Sigmoid colon (tissue), 4 donors: ENCODE data around the gene CD274.
"Not testable (repeated sequence)": the region's sequence is repeated elsewhere in the genome, so short reads cannot be mapped to it uniquely, and the experiment has no call there.

Experiments used
- POLR2A ChIP-seq, 2 donors: fragments of 450-650 bp; IDR thresholded peaks; one replicate each; pipeline ENCODE4 v1.6.1; 2016; ENCODE audit warnings: antibody characterized with exemption in 2 of 2, mild to moderate bottlenecking in 2 of 2, moderate library complexity in 2 of 2
- POLR2AphosphoS5 ChIP-seq, 4 donors: sonication (generic); formaldehyde crosslinking; IDR thresholded peaks; one replicate each; pipeline ENCODE4 v1.6.1; 2017; ENCODE audit warnings: antibody characterized with exemption in 4 of 4
- TF ChIP-seq, protein P1 (sequence below), 4 experiments: fragments of 450-650 bp in 3 of 4; fragments of 200-600 bp in 1 of 4; IDR thresholded peaks; one replicate each; pipeline ENCODE4 v1.5.1; 2016 to 2019; ENCODE audit warnings: antibody characterized with exemption in 4 of 4, mild to moderate bottlenecking in 3 of 4, moderate library complexity in 2 of 4

DNA sequence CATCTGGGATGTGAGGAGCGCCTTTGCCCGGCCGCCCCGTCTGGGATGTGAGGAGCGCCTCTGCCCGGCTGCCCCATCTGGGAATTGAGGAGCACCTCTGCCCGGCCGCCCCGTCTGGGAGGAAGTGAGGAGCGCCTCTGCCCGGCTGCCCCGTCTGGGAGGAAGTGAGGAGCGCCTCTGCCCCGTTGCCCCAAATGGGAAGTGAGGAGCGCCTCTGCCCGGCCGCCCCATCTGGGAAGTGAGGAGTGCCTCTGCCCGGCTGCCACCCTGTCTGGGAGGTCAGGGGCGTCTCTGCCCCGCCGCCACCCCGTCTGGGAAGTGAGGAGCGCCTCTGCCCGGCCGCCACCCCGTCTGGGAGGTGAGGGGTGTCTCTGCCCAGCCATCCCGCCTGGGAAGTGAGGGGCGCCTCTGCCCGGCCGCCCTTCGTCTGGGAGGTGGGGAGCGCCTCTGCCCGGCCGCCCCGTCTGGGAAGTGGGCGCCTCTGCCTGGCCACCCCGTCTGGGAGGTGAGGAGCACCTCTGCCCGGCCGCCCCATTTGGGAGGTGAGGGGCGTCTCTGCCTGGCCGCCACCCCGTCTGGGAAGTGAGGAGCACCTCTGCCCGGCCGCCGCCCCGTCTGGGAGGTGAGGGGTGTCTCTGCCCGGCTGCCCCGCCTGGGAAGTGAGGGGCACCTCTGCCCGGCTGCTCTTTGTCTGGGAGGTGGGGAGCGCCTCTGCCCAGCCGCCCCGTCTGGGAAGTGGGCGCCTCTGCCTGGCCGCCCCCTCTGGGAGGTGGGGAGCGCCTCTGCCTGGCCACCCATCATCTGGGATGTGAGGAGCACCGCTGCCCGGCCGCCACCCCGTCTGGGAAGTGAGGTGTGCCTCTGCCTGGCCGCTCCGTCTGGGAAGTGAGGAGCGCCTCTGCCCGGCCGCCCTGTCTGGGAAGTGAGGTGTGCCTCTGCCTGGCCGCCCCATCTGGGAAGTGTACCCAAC is 16.2 kb upstream of the CD274 start:
- TF ChIP-seq, protein P1, sequence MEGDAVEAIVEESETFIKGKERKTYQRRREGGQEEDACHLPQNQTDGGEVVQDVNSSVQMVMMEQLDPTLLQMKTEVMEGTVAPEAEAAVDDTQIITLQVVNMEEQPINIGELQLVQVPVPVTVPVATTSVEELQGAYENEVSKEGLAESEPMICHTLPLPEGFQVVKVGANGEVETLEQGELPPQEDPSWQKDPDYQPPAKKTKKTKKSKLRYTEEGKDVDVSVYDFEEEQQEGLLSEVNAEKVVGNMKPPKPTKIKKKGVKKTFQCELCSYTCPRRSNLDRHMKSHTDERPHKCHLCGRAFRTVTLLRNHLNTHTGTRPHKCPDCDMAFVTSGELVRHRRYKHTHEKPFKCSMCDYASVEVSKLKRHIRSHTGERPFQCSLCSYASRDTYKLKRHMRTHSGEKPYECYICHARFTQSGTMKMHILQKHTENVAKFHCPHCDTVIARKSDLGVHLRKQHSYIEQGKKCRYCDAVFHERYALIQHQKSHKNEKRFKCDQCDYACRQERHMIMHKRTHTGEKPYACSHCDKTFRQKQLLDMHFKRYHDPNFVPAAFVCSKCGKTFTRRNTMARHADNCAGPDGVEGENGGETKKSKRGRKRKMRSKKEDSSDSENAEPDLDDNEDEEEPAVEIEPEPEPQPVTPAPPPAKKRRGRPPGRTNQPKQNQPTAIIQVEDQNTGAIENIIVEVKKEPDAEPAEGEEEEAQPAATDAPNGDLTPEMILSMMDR (IDR thresholded peaks at IDR 0.05) = not testable (repeated sequence)
- TF ChIP-seq POLR2AphosphoS5, POLR2A (IDR thresholded peaks at IDR 0.05): not testable (repeated sequence)
